NCI-H460 (cell line): ENCODE measurements around the gene NUP42. TPM values are rescaled to one million over a fixed set of nuclear protein-coding genes. Genes with fewer than 3 reads are reported as not detected.
"Not testable (repeated sequence)": the region's sequence is repeated elsewhere in the genome, so short reads cannot be mapped to it uniquely, and the experiment has no call there.

Experiments
- DNase-seq: peaks from one replicate; pipeline ENCODE4 v3.0.0-alpha.2; 2016; ENCODE audit warnings: low read depth; ENCODE audit errors: extremely low read depth
- polyA plus RNA-seq: library from polyadenylated mRNA; depleted of rRNA; stranded (reverse); fragments of >200 nt; gene quantifications from 2 replicates; pipeline ENCODE4 v1.2.3, GENCODE V29; 2014; cell fraction: nucleus; rRNA removed
- total RNA-seq: library from RNA; depleted of rRNA; stranded (reverse); fragments of >200 nt; shearing (Covaris generic); gene quantifications from 2 replicates; pipeline ENCODE4 v1.2.3, GENCODE V29; 2014; rRNA removed

The NUP42 gene, protein sequence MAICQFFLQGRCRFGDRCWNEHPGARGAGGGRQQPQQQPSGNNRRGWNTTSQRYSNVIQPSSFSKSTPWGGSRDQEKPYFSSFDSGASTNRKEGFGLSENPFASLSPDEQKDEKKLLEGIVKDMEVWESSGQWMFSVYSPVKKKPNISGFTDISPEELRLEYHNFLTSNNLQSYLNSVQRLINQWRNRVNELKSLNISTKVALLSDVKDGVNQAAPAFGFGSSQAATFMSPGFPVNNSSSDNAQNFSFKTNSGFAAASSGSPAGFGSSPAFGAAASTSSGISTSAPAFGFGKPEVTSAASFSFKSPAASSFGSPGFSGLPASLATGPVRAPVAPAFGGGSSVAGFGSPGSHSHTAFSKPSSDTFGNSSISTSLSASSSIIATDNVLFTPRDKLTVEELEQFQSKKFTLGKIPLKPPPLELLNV
- total RNA-seq: 63.0 and 85.0 TPM in 2 replicates
- polyA plus RNA-seq: 111 and 129 TPM in 2 replicates

DNA sequence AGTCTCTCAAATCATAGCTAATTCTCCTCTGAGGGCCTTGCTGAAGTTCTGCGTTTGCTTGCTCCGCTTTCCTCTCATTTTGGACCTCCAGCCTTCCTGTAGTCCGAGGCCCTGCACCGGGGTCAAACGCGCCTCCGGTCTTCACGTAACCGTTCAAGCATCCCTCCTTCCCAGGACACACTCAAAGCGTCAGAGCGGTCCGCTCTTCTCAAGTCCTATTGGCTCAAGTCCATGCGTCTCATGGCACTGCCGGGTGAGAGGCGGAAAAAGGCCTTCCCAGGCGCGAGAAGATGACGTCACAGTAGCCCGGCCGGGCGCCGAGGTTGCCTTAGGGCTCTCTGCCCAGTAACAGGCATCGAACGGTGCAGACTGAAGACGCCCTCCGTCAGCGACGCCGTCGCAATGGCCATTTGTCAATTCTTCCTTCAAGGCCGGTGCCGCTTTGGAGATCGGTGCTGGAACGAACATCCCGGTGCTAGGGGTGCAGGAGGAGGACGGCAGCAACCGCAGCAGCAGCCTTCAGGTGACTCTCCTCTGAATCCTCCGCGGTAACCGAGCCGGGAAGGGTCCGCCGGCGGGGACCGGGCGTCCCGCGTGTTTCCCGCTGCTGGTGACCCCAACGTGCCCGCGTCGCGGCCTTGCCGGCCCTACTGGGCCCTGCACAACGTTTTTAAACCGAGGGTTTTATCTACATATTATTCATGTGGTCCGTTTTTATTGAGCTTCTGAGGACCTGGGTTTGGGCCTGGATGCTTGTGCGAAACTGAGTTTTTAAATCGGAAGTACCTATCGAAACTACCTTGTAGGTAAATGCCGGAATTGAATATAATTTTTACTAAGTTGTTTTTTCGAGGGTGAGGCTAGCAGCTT is at the start of gene NUP42:
Gene NUP42 (plus strand): TSS at position 365 of the 870 bp plus-strand sequence. CDS start 38 bp downstream, at position 403.
- peak; percentile 99 for DNase-seq

DNA sequence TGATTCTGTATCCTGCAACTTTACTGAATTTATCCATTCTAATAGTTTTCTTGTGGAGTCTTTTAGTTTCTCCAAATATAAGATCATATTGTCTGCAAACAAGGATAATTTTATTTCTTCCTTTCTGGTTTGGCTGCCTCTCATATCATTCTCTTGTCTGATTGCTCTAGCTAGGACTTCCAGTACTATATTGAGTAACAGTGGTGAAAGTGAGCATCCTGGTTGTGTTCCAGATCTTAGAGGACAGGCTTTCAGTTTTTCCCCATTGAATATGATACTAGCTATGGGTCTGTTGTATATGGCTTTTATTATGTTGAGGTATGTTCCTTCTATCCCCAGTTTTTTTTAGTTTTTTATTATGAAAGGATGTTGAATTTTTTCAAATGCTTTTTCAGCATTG is 48.1 kb upstream of the NUP42 start:
- DNase-seq: no peak

DNA sequence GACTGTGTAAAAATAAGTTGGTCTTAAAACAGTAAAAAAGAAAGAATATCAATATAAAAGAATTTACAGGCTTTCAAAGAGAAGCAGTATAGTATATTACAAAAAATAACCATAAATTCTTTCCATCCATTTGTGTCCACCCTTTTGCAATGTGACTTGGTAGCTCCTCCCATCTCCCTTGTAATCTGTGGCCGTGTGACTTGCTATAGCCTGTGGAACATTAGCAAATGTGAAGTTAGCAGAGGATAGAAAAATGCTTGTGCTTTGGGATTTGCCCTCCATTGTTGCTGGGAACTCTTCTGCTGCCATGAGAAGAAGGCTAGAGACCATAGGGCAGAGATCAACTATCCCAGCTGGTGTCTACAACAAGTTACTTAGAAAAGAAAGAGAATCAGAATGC is 46.1 kb upstream of the NUP42 start:
- no peak for DNase-seq

DNA sequence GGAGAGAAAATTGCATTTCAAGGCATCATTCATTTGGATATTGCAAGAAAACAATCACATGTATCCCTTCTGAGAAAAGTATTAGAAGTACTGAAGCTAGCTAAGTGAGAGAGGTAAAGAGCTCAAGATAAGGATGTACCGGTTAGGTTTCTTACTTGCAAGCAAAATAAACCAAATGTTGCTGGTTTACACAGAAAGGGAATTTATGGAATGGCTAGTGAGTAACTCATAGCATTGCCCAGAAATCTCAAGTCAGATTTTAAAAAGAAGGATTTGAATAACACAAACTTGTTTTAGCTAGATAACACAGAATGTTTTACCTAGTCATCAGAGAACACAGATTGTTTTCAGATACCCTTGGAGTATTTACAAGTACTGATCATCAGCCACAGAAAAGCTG is 45.6 kb upstream of the NUP42 start:
- DNase-seq: no peak

DNA sequence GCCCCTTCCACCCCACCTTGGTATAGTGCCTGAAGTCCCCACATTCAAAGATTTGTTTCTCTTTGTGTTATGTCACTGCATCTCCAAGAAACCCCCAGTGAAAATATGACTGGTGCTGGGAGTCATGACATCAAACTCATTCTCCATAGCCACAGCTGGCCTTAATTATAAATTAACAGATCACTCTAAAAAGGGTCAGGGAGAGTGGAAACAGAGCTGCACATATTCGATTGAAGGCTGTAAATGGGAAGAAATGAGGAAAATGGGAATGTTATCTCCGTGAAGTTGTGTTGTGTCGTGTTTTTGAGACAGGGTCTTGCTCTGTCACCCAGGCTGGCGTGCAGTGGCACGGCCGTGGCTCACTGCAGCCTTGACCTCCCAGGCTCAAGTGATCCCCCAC is 24.2 kb upstream of the NUP42 start:
- DNase-seq: no peak

DNA sequence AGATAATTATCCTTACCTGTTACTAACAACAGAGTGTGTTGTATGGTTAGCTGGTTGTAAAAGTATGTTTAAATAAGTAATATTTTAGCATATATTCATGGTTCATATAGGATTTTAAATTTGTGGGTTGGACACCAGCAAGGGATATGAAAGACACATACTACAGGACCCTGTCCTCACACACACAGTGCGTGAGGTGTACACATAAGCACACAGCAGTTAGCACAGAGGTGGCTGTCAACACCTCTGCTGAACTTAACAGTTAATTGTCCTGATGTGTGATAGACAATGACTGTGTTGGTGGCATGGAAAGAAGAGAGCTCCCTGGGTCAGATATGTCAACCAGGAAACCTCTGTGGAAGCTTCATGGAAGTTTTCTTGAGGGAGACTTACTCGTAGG is 23.3 kb upstream of the NUP42 start:
- no peak for DNase-seq

DNA sequence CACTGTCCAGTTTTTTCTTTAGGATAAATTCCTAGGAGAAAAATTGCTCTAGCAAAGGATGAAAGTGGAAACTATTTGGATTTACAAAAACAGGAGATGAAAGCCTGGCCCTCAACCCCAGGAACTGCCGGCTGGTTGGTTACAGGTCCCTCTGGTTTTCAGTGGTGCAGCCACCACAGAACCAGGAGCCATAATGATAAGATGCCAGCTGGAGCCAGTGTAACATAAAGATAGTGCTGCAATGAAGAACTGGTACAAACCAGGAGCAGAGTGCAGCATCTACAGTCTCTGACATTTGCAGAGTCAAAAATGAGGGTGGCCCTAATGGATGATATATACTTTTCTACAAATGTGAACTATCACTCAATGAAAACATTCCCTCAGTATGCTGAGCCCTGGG is 20.4 kb upstream of the NUP42 start:
- no peak for DNase-seq

DNA sequence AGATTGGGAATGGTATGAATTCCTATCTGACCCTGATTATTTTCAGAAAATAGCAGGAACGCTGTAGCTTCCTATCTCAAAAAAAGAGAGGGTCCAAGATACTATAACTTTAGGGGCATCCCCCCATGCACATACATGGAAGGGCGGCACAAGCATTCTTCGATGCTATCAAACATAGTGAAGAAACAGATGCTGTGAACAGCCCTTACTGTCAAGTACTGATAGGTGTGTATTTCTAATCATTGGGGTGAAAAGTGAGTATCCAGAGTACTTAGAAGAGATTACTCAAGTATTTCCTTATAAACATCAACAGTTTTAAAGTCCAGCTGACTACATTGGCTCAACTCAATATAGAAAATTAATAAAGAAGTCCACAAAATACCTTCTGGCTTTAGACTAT is 17.0 kb upstream of the NUP42 start:
- no peak for DNase-seq

DNA sequence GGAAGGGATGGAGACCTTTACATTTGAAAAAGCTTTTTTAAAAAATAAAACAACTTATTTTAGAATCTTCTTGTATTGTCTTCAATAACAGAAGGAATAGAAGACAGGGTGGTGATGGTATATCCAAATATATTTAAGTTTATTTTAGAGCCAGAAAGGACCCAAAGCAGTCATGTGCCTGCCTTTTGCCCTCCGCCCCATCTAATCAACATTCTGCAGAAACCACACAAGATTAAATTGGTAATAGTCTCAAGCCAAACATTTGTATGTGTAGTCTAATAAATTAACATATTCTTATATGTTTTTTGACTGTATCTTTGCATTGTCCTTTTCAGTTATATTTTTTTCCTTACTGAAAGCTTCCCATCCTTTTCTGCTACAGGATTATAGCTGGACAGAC is 16.5 kb upstream of the NUP42 start:
- DNase-seq: no peak

DNA sequence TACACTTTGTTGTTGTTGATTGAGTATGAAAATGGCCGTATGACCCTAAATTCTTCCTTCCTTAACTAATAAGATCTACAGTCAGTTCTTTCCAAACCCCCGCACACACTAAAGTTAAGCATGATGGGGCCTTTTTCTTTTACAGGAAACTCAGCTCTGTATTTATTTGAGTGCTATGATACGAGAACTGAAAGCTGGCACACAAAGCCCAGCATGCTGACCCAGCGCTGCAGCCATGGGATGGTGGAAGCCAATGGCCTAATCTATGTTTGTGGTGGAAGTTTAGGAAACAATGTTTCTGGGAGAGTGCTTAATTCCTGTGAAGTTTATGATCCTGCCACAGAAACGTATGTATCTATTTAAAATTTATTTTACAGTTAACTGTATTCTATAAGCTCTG is 14.2 kb upstream of the NUP42 start:
- no peak for DNase-seq

DNA sequence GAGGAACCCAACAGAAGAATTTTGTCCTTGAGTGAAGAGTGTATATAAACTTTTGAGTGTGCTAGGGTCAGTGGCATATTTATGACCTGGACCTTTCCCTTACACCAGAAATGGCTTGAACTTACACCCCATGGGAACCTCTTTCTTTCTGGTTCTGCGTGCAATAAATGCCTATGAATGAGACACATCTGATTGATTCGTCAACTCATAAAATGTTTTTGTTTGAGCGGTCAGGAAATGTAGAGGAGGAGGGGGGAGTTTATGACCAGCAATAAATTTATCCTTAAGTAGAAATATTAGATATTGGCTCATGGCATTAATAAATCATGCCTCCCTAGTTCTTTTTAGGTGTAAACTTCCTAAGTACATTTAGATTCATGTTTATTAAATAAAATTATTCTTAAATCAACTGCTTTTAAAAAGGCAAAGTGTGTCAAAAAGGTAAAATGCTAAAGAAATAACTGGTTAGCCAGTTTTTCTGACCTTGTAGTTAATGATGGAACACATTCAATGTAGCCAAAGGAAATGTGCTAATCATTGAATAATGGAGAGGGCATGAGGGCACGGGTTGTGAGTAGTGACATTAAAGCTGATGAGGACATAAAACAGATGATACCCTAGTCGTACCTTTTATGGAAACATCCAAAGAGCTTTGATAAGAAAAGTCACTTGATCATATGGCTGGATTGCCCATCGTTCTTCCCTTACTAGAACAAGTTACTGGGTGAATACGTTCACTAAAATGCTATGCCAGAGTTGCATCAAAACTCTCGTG is 13.6 kb upstream of the NUP42 start:
- no peak for DNase-seq

DNA sequence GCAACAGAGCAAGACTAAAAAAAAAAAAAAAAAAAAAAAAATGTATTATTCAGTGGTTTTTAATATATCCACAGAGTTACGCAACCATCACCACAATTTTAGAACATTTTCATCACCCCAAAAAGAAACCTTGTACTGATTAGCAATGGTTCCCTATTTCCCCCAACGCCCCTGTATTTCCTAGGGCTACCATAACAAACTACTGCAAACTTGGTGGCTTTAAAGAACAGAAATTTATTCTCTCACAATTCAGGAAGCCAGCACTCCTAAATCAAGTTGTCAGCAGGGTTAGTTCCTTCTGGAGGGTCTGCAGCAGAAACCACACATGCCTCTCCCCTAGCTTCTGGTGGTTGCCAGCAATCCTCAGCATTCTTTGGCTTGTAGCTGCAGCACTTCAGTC is 5.9 kb upstream of the NUP42 start:
- no peak for DNase-seq

DNA sequence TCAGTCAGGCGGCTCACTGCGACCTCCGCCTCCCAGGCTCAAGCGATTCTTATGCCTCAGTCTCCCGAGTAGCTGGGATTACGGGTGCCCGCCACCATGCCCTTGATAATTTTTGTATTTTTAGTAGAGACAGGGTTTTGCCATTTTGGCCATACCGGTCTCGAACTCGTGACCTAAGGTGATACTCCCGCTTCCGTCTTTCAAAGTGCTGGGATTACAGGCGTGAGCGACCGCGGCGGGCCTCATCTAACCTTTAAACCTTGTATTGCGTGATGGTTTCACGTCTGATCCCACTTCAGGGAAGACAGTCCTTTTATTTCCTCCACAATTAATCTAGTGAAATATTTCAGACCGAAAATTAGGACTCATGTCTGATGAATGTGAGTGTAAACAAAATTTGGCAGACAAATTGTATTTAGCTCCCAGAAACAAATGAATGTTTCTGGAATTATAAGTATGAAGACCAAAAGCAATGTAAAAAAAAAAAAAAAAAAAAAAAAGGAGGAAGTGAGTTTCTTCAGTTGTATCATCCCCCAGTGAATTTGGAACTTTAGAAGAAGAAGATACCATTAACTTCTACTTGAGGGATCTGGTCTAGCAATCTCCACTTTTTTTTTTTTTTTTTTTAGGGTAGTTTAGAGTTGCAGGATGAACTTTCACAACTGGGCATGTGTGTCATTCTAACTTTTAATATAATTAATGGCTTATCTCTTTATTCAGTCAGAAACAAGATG is 1.6 kb downstream of the NUP42 start:
- no peak for DNase-seq

DNA sequence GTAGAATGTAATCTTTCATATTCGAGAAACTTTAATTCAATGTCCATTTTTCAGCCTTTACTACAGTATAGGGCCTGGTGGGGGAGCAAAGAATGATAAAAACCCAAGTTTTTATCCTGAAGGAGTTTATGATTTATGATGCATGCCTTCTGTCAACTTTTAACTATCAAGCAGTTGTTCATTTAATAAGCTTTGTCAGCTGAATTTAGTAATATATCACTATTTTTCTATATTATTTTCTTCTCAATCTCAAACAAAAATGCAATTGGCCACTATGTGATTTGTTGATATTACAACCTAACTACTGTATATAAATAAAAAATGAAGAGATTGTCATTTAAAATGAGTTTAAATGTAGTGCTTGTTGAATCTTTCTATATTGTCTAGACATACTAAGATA is 2.4 kb downstream of the NUP42 start:
- no peak for DNase-seq

DNA sequence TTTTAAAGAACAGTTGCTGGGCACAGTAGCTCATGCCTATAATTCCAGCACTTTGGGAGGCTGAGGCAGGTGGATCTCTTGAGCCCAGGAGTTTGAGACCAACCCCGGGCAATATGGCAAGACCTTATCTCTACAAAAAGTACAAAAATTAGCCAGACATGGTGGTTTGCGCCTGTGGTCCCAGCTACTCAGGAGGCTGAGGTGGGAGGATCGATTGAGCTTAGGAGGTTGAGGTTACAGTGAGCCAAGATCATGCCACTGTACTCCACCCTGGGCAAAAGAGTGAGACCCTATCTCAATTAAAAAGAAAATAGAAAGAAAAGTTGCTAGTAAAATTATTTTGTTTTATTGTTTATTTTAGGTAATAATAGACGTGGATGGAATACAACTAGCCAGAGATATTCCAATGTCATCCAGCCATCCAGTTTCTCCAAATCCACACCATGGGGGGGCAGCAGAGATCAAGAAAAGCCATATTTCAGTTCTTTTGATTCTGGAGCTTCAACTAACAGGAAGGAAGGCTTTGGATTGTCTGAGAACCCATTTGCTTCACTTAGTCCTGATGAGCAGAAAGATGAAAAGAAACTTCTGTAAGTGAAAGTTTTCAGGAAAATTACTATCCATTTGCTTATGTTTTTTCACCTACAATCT is 3.0 kb downstream of the NUP42 start:
- DNase-seq: peak; percentile 50

DNA sequence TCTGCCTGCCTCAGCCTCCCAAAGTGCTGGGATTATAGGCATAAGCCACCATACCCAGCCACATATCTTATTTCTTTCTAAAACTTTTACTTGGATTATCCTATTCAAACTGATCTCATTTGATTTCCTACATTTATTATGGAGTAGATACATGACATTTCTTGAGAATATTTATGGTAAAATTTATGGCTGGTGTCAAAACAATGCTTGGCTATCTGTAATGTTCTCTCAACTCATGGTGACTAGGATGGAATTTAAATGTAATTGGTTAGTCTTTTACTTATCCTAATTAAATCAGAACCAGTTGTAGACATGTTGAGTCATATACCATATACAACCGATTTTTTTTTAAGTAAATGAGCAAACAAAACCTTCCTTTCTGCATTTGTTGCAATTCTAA is 4.1 kb downstream of the NUP42 start:
- DNase-seq: no peak

DNA sequence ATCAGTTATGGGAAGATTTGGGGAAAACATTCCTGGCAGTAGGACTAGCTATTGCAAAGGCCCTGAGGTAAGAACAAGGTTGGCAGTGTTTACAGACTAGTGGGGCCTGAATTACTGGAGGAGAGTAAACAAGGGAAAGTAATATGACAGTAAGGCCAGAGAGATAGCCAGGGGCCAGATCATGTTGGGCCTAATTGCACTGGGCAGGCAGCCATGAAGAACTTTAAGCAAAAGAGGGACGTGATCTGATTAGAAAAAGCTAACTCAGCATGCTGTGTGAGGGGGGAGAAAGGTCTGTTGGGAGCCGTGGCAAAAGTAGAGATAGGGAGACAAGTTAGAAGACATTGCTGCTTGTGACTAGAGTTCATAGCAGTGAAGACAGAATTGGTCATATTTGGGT is 9.2 kb downstream of the NUP42 start:
- no peak for DNase-seq

DNA sequence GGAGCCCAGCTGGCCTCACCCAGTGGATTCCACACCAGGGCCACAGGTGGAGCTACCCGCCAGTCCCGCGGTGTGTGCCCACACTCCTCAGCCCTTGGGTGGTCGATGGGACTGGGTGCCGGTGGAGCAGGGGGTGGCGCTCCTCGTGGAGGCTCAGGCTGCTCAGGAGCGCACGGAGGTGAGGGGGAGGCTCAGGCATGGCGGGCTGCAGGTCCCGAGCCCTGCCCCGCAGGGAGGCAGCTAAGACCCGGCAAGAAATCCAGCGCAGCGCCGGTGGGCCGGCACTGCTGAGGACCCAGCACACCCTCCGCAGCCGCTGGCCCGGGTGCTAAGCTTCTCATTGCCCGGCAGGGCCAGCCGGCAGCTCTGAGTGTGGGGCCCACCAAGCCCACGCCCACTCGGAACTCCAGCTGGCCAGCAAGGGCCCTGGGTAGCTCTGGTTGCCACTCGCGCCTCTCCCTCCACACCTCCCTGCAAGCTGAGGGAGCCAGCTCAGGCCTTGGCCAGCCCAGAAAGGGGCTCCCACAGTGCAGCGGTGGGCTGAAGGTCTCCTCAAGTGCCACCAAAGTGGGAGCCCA is 11.9 kb downstream of the NUP42 start:
- DNase-seq: not testable (repeated sequence)

DNA sequence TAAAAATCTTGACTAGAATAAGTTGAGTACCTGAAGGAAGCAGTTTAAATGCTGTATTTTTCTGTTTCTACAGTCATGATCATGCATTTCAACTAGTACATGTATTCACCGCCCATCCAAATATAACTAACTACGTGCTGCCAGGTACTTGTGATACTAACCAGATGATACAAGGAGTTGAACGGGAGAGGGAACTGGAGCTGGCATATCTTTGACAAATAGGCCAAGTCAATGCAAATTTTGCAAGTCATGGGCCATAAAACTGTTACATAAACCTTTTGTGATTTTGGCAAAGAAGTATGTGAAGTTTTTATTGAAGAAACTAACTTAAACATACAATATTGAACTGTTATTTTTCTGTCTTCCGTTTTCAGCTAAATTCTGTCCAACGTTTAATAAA is 14.5 kb downstream of the NUP42 start:
- no peak for DNase-seq
